Suprapubic skin (tissue), 4 donors: ENCODE data around the gene TTYH2.

ENCODE experiments used
- CTCF ChIP-seq, 2 donors: fragments of 200-600 bp in 1 of 2; fragments of 450-650 bp in 1 of 2; sonication (generic) in 1 of 2; IDR thresholded peaks; one replicate each; pipeline ENCODE4 v1.5.1; 2016 to 2019; ENCODE audit warnings: antibody characterized with exemption in 2 of 2, mild to moderate bottlenecking in 1 of 2, moderate library complexity in 1 of 2
- EP300 ChIP-seq: sonication (generic); formaldehyde crosslinking; IDR thresholded peaks from one replicate; pipeline ENCODE4 v1.6.1; 2017; ENCODE audit warnings: antibody characterized with exemption
- POLR2A ChIP-seq, 2 donors: fragments of 450-650 bp; IDR thresholded peaks; one replicate each; pipeline ENCODE4 v1.6.1; 2017; ENCODE audit warnings: antibody characterized with exemption in 2 of 2, mild to moderate bottlenecking in 2 of 2, moderate library complexity in 2 of 2
- POLR2AphosphoS5 ChIP-seq, 3 donors: sonication (generic); formaldehyde crosslinking; IDR thresholded peaks; one replicate each; pipeline ENCODE4 v1.6.1; 2017; ENCODE audit warnings: antibody characterized with exemption in 3 of 3

GRCh38 chr17:74194682-74195081 lies 18.7 kb upstream of the TTYH2 start:
- TF ChIP-seq POLR2AphosphoS5 (IDR thresholded peaks at IDR 0.05): no peak
- TF ChIP-seq CTCF (IDR thresholded peaks at IDR 0.05): no peak
- TF ChIP-seq POLR2A (IDR thresholded peaks at IDR 0.05): no peak
- TF ChIP-seq EP300: no peak
